Cerebellar cortex (tissue), 1 donor: Measurements from ENCODE around the gene KLK2.
"Not testable (repeated sequence)": the region's sequence is repeated elsewhere in the genome, so short reads cannot be mapped to it uniquely, and the experiment has no call there.

Source experiments
- DNase-seq: peaks from one replicate; pipeline ENCODE4 v3.0.0-alpha.2; 2015; ENCODE audit warnings: low spot score

Gene KLK2

DNA sequence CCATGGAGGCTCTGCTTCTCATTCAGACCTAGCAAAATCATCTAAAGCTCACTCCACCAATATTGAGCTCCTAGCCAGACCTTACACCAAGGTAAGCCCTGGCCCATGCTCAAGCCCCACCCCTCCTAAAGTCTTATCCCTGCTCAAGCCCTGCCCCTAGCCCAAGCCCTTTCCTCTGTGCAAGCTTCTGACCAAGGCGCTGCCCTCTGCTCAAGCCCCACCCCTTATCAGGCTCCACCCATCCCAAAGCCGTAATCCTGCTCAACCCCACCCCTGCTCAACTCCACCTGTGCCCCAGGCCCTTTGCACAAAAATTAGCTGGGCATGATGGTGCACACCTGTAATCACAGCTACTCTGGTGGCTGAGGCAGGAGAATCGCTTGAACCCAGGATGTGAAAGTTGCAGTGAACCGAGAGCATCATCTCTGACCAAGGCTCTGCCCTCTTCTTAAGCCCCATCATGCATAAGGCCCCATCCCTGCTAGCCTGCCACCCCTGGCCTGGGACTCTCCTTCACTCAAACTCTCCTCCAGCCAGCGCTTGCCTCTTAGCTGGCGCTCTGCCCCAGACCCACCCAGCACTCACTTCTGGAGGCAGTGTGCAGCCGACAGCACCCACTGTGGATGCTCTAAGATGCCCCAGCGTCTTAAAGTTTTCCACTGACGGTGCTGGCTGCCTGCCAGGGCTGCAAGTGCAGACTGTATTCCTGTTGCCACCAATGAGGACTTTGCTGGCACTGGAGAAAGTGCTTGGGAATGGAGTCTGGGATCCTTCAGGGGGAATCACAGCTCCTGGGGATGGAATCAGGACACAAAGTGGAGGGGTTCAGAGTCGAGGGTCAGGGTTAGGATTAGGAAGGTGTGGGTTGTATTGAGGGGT, 21.5 kb downstream of the KLK2 start:
- DNase-seq, result no peak

- DNase-seq, result not testable (repeated sequence)
Observed at GRCh38 chr19:50896089-50896590, 22.9 kb downstream of the KLK2 start.

- no peak for DNase-seq
Observed at GRCh38 chr19:50896591-50897190, 23.5 kb downstream of the KLK2 start.

DNA sequence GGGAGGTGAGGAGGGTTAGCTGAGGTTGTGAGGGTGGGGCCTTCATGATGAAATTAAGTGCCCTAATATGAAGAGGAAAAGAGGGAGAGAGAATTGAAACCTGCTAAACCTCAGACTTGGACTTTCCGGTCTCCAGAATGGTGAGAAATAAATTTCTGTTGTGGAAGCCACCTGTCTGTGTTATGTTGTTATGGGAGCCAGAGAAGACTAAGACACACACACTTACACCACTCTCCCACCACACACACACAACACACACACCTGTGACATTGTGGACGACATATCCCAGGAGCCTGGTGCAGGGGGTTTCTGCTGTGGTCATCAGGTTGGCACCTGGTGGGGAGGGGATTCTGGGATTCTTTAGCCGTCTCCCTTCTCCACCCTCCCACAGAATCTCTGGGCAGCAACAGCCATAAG, 24.0 kb downstream of the KLK2 start:
- no peak for DNase-seq

GRCh38 chr19:50897612-50898011, 24.4 kb downstream of the KLK2 start:
- DNase-seq, result no peak

- no peak for DNase-seq
Observed at GRCh38 chr19:50898018-50898417, 24.8 kb downstream of the KLK2 start.

GRCh38 chr19:50899569-50899968, 26.3 kb downstream of the KLK2 start:
- DNase-seq, result no peak

GRCh38 chr19:50902640-50903039, 29.4 kb downstream of the KLK2 start:
- no peak for DNase-seq

DNA sequence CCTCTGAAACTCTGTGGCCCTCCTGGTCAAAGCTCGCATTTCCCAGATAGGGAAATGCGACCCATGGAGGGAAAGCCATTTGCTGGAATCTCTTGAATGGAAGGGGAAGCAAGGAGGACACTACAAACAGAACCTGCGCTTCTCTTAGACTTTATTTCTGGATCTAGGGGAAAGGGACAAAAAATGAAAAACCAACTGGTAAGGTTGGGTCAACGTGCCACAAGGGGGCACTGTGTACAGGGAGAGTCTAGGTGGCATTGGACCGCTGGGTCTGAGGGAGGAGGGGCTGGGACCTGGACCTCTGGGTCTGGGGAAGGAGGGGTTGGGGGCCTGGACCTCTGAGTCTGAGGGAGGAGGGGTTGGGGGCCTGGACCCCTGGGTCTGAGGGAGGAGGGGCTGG, 33.0 kb downstream of the KLK2 start:
- peak; percentile 42 for DNase-seq

GRCh38 chr19:50908336-50908735, 35.1 kb downstream of the KLK2 start:
- no peak for DNase-seq

DNA sequence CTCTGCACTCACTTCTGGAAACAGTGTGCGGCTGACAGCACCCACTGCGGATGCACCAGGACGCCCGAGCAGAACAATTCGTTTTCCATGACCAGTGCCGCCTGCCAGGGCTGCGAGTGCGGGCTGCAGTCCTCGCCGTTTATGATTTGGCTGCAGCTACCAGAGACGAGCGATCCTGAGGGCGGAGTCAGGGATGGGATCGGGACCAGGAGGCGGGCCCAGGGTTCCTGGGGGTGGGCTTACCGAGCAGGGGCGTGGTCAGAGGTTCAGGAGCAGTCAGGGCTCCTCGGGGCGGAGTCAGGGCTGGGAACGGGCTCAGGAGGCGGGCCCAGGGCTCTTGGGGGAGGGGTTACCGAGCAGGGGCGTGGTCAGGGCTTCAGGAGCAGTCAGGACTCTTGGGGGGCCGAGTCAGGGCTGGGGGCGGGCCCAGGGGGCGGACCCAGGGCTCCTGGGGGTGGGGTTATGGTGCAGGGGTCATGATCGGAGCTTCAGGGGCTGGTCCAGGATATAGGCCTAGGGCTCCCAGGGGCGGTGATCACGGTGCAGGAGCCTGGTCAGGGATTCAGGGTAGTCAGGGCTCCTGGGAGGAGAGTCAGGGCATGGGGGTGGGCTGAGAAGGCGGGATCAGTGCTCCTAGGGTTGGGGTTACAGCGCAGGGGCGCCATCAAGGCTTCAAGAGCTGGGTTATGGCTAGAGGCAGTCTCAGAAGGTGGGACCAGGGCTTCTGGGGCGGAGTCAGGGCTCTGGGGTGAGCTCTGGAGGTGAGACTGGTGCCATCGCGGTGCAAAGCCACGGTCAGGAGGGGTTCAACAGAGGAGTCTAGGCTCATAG, 36.2 kb downstream of the KLK2 start:
- DNase-seq, result peak; percentile 71

GRCh38 chr19:50910722-50911121, 37.5 kb downstream of the KLK2 start:
- no peak for DNase-seq

DNA sequence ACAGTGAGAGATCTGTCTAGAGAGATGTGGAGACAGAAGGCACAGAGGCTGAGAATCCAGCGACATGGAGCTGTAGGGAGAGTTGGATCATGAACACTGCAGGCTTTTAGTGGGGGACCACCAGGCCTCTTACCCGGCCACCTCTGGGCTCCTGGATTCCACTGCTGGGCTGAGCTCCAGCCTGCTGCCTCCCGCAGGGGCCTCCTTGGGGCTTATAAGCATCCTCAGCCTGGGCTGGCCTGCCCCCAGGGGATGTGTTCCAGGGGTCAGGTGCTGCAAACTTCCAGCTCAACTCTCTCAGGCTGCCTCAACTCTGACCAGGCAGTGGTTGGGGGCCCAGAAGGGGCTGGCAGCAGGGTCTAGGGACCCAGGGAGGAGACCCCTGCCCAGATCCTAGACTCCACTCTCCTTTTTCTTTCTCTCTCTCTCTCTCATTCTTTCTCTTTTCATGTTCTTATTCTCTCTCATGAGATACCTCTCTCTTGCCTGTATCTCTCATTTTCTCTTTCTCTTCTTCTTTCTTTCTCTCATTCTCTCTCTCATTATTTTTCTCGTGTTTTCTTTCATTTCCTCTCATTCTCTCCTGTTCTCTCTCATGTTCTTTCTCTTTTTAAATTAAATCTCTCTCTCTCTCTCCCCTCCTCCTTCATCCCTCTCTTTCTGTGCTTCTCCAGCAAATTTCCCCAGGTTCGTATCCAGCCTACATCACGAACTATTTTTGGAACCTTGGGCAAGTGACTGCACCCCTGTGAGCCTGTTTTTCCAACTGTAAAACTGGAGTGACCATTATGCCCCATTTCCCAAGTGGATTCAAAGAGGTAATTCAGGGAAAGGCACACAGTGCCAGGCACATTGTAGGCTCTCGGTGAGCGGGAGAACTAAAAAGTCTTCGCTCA, 38.2 kb downstream of the KLK2 start, which contains the start of gene KLK4:
Gene KLK4, minus strand, starts transcription at position 190 of the 896 bp plus-strand sequence. CDS start 657 bp downstream, outside the sequence.
- no peak for DNase-seq

- no peak for DNase-seq
Observed at GRCh38 chr19:50912102-50912599, 38.9 kb downstream of the KLK2 start.

- no peak for DNase-seq
Observed at GRCh38 chr19:50912727-50913716, 39.8 kb downstream of the KLK2 start.

- DNase-seq, result no peak
Observed at GRCh38 chr19:50916069-50916468, 42.8 kb downstream of the KLK2 start.

DNA sequence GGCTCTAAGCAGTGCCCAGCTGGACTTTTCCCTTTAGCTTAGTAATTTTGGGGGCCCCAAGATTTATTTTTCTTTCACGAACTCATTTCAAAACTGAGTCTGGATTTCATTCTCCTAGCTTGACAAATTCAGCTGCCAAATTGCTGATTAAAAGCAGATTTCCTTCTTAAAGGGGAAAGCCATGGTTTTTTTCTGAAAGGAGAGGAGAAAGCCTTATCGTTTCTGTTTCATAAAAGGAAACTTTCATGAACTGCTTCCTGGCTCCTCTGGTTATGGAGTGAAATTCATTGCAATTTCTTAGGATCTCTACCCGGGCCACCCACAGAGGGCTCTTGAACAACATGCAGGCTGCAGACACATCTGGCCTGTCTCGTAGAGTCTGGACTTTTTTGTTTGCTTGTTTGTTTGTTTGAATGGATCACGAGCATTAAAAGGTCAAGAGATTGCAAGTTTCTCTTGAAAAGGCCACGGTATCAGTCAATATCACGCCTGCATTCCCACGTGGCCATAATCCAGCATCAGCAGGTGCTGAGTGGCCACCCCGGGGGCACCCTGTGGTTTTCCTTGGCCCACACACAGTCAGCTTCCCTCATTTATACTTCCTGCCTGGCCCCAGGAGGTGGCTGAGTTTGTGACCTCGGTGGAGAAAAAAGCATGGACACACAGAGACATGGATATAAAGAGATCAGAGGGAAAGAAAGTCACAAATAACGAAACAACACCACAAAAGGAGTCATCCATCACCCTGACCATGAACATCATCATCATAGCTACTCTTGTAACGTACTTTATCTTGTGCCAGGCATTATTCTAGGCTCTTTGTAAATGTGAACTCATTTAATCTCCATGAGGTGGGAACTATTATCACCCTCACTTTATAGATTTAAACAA, 48.4 kb downstream of the KLK2 start:
- no peak for DNase-seq

DNA sequence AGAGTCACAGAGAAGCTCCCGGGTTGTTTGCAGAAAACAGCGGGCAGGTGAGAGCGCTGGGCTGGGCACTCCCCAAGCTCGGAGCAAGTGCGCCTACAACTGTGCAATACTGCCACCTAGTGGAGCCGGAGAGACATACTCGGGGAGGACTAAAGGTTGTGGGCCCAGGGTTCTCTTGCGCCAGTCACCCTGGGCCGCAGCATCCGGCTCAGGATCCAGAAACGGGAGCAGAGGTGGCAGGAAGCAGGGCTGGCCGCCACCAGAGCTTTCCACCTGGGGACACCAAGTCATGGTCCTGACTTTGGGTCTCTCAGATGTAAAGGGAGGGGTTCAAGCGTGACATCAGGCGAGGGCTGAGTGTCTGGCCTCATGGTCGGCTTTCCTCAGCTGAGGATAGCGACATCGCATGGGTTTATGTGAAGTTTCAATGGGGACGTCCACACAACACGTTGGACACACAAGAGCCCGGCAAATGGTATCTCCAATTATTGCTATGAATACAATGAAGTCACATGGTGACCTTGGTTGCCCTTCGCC, 49.1 kb downstream of the KLK2 start:
- peak; percentile 85 for DNase-seq
